Hepatocyte (in vitro differentiated cells): Measurements from ENCODE around the gene DYRK3.

Experiments used
- EZH2 ChIP-seq: fragments of 200-600 bp; sonication (generic); IDR thresholded peaks from 2 replicates; pipeline ENCODE4 v1.6.1; 2016; ENCODE audit warnings: antibody characterized with exemption, mild to moderate bottlenecking, borderline replicate concordance
- TF ChIP-seq, protein P1 (sequence below): fragments of 200-600 bp; sonication (generic); IDR thresholded peaks from 2 replicates; pipeline ENCODE4 v1.5.1; 2016; ENCODE audit warnings: antibody characterized with exemption, mild to moderate bottlenecking; ENCODE audit not compliant: poor library complexity

DNA sequence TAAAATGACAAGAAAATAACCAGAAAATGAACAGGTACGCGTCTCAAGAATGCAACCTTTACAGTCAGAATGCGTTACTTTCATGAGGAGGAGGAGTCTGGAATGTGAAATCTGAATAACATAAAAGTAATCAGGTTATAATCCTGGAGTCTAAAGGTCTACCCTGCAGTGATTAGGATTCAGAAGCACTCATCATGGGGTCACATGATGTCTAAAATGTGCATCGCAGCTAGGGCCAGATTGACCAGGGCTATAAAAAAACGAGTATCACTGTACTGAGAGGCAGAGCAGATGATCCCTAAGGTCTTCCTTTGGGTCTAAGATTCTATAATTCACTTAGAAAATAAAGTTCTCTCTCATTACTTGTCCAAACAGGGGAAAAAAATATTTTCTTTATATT, 30.5 kb upstream of the DYRK3 start:
- TF ChIP-seq, protein P1, sequence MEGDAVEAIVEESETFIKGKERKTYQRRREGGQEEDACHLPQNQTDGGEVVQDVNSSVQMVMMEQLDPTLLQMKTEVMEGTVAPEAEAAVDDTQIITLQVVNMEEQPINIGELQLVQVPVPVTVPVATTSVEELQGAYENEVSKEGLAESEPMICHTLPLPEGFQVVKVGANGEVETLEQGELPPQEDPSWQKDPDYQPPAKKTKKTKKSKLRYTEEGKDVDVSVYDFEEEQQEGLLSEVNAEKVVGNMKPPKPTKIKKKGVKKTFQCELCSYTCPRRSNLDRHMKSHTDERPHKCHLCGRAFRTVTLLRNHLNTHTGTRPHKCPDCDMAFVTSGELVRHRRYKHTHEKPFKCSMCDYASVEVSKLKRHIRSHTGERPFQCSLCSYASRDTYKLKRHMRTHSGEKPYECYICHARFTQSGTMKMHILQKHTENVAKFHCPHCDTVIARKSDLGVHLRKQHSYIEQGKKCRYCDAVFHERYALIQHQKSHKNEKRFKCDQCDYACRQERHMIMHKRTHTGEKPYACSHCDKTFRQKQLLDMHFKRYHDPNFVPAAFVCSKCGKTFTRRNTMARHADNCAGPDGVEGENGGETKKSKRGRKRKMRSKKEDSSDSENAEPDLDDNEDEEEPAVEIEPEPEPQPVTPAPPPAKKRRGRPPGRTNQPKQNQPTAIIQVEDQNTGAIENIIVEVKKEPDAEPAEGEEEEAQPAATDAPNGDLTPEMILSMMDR, result no peak
- TF ChIP-seq EZH2, result no peak
